ENCODE results near the gene MGST2. TPM values are rescaled to one million over a fixed set of nuclear protein-coding genes. Genes with fewer than 3 reads are reported as not detected.

Gene MGST2
- total RNA-seq, 1 experiment from 2014 or later: 39.8 TPM

DNA sequence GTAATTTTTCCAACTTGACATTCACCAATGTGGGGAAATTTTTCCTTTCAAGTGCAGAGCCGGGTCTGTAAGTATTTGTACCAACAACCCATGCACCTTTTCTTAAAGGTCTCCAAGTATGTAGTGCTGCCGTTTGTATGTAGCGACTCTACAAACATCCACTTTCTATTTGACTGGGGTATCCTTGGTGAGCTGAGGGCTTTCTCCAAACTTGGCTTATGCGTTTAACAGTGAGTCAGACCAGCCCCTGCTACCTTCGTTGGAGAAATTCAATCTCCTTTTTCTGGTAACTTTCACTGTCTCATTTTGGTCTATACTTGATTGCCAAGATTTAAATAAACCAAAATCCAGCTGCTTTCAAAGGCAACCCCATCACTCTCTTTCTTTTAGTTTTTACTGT lies 34.9 kb downstream of the MGST2 start:
- DNase-seq (ENCODE audit: extremely low read depth, low read depth): no peak

DNA sequence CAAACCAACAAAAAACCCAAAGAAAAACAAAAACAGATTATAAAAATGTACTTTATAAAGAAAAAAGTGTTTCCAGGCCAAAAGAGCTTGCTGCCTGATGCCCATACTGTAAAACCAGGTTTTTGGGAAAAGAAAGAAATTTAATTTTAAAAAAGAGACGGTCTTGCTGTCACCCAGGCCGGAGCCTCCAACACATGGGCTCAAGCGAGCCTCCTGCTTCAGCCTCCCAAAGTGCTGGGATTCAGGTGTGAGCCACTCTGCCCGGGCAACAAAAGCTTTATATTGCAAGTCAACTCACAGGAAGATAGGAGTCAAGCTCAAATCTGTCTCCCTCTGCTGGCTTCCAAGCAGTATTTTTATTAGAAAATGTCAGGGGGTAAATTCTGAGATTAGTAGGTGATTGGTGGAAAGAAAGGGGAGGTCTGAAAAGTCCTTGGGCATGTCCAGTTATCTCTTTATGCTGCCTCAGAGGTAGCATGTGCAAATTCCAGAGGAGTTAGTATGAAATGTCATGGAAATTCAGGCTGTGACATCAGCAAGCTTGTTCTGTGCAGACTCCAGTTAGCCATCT lies 39.4 kb downstream of the MGST2 start:
- DNase-seq (ENCODE audit: extremely low read depth, low read depth): peak; percentile 2

DNA sequence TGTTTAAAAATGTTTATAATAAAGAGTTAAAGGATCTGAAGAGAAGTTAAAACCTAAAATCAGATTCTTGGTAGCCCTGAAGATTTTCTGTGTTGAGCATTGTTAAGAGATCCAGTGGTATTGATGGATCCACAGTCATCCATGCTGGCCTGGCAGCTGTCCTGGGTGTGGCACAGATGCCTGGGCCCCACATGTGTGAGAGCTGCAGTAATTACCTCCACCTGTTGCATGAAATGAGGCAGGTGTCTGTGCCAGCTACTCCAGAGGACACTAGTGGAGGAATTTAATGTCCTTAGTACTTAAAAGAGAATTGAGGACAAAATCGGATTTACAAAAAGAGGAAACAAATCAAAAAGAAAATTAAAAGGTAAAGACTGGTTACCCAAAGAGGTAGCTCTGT lies 44.0 kb downstream of the MGST2 start:
- DNase-seq (ENCODE audit: extremely low read depth, low read depth): no peak

DNA sequence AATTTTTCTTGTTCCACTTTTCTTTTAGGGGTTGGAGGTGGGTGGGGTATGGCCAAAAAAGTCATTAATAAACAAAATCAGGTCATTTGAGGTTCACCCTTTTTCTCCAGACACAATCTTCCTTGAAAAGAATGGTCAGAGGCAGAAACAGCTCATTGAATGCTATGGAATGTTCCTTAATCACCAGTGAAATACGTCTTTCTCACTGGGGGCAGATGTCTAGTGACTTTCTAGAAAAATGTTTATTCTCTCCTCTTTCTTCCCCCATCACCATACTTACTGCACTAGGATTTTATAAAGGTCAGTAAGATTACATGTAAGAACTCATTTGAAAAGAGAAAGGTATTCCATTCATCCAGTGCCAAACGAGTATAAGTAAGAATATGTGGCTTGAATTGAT lies 44.5 kb downstream of the MGST2 start:
- DNase-seq (ENCODE audit: extremely low read depth, low read depth): no peak

DNA sequence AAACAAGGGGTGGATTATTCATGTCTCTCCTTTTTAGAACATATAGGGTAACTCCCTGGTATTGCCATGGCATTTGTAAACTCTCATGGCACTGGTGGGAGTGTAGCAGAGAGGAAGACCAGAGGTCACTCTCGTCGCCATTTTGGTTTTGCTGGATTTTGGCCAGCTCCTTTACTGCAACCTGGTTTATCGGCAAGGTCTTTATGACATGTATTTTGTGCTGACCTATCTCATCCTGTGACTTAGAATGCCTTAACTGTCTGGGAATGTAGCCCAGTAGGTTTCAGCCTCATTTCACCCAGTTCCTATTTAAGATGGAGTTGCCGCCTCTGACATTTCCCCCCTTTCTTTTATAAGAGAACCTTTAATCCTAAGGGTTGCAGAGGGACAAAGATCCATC lies 45.8 kb downstream of the MGST2 start:
- no peak for DNase-seq (ENCODE audit: extremely low read depth, low read depth)

DNA sequence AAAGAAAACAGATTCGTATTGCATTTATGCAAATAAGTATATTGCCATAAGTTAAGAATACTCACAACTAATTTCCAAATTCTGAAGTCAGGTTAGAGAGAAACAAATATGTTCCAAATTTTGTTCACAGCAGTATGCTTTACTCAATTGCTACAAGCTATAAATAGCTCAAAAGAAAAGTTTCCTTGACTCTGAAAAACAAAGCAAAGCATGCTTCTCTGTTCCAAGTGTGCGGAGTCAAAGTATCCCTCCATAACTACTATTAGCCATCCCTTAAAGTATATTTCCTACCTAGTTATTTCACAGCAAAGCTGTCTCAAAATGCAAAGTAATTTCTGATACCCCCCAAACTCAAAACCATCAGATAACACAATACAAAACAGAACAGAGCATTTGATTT lies 47.3 kb downstream of the MGST2 start:
- DNase-seq (ENCODE audit: extremely low read depth, low read depth): no peak

DNA sequence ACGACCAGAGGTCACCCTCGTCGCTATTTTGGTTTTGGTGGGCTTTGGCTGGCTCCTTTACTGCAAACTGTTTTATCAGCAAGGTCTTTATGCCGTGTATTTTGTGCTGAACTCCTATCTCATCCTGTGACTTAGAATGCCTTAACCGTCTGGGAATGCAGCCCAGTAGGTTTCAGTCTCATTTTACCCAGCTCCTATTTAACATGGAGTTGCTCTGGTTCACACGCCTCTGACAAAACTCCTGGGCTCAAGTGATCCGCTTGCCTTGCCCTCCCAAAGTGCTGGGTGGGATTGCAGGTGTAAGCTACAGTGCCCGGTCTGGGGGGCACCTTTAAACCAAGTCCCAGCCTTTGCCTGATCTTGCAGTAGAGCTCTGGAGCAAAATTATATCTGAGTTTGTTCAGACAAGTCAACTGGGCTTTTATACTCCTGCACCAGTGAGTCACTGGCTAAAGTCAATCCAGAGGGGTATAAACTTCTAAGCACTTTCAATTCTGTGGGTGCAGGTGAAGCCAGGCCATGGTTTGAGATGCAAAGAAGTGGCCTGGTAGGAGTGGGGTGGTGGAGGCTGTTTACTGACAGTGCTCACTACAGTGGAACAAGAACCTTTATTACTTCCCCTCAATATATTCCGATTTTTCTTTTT lies 50.2 kb downstream of the MGST2 start:
- no peak for DNase-seq (ENCODE audit: extremely low read depth, low read depth)

DNA sequence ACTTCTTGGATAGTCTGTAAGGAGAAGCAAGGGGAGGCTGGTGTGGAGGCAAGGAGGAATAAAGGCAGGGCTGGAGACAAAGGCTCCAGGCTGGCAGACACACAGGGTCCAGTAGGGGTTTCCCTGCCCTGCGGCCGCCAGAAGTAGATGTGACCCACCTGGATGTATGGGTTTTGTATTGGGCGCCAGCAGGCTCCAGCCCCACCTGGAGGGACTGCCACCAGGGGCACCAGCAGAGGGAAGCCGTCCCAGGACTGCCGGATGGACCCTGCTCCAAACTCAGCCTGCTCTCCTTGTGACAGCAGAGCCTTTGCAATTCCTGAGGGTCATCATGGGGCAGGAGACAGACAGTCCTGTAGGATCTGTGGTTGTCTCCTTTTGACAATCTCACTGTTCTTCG lies 52.7 kb downstream of the MGST2 start:
- no peak for DNase-seq (ENCODE audit: extremely low read depth, low read depth)

DNA sequence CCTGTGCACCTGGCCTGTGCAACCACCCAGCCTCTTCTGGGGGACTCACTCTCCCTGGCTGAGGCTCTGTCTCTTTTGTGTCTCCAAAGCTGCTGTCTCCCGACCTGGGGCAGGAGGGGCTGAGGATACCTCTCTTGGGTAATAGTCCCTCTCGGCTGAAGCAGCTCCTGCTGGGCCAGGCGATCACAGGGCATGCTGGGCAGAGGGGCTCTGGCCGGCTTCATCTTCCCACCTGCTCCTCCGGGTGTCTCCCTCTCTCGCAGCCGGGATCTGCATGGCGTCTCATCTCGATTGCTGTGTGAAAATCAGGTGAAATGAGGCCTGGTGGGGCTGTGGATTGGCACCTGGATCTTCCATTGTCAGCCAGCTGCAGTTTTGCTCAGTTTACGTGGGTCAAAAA lies 53.2 kb downstream of the MGST2 start:
- no peak for DNase-seq (ENCODE audit: extremely low read depth, low read depth)

DNA sequence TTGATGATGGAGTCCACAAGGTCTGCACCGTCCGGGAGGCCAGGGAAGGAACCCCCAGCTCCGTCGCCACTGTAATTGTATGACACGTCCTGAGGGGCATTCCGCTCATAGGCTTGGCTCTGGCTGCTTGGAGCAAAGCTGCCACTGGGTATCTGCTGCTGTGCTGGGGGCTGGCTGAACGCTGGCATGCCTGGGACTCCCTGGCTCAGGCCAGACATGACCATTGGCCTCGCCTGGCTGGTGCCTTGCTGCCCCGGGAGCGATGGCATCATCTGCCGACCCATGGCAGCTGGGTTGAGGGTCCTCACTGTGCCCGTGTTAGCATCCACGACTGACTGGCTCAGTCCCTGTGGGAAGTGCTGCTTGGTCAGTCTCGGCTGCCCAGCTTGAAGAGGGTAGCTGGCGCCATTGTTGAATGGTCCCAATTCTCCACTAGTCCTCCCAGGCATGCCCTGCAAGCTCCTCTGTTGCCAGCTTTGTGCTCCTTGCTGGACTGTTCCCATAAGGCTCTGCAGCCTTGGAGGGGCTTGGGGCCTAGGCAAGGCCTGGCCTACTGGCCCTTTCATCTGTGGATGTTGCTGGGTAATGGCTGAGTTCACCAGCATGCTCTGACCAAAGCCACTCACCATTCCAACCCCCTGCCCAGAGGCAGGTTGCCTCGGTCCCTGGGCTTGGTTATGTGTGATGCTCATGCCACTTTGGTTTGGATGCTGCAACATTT lies 53.9 kb downstream of the MGST2 start:
- no peak for DNase-seq (ENCODE audit: extremely low read depth, low read depth)

DNA sequence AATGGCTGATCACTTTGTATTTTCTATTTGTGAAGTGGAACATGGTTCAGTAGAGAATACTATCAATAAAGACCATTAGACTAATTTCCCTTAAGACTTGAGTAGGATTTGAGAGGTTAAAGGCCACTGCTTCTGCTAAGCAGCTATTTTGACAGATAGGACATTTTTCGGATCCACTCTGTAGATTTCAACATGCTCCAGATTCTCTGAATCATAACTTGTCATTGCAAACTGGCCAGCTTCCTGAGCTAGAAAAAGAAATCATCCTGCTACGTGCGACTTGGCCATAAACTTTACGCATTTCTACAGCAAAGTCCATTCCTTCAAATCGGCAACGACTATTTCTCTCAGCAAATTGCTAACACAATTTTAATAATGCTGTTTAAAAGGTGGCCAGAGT lies 55.2 kb downstream of the MGST2 start:
- DNase-seq (ENCODE audit: extremely low read depth, low read depth): no peak

DNA sequence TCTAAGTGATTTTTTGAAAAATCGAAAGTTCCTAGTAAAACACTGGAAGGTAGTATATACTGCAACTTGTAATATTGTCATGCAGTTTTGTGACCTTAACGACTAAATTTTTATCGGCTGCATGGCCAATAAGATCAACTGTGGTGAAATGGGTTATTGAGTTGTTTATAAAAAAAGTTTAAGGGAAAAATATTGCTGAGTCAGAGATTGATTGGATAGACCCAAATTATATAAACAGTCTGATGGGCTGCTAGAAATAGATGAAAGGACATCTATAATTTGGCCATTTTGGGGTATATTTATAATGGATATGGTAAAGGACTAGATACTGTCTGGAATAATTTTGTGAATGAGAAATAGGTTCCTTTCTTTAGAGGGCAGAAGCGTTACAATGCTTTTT lies 56.2 kb downstream of the MGST2 start:
- DNase-seq (ENCODE audit: extremely low read depth, low read depth): no peak

DNA sequence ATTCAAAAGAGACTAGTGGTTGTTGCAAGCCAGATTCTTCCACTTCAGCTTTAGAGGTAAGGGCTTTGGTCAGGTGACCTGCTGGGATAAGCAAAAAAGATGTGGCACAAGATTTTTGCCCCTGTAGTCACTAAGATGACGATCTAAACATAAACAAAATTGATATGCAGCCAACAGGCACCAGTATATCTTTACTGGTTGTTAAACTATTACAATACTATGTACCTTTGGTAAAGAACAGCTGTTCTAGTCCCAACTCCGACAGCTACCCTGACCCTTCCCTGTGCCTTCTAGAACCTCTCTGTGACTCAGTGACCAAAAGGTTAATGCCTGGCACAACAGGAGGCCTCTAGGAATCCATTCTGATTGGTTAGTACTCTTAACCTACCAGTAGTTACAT lies 59.6 kb downstream of the MGST2 start:
- no peak for DNase-seq (ENCODE audit: extremely low read depth, low read depth)

DNA sequence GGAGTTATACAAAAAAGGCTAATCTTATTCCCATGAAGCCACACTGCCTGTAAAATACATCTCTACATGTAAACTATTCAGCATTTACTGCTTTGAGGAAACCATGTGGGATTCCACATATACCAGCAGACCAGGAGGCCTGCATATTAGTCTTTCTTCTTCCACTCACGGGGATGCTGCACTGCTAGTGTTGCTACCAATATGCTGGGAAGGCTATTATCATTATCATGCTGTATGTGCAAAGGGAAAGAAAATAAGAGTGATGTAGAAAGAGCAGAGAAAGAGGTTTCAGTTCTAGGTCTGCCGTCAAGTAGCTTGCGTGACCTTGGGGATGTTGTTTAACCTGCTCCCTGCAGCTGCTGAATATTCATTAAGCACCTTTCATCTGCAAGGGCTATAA lies 61.0 kb downstream of the MGST2 start:
- no peak for DNase-seq (ENCODE audit: extremely low read depth, low read depth)

DNA sequence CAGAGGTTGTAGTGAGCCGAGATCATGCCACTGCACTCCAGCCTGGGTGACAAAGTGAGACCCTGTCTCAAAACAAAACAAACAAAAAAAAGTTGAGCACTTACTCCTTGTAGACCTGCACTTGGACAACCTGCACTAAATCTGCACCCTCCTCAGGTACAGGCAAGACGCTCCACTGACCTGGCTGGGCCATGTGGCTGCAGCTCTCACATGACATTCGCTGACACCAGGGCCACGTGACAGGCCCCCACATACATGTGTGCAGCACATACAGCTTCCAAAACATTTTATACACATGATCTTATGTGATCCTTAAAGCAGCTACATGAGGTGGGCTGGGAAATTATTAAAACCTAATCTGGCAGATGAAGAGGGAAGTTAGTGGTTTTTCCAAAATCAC lies 62.5 kb downstream of the MGST2 start:
- DNase-seq (ENCODE audit: extremely low read depth, low read depth): no peak

DNA sequence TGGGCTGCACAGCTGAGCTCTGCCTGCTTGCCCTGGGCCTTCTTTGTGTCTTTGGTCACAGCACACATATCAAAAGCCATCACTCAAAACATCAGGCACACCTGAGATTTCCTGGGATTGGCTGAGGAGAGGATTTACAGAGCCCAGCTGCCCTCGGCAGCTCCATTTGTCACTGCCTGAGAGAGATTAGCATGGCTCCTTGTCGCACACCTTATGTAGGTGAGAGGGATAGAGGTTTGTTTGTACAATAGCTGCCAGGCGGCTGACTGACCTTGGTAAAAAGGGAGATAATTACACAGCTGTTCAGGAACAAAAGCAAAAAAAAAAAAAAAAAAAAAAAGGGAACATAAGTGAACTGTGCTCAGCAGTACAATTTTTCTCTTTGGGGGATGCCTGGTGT lies 63.2 kb downstream of the MGST2 start:
- no peak for DNase-seq (ENCODE audit: extremely low read depth, low read depth)

DNA sequence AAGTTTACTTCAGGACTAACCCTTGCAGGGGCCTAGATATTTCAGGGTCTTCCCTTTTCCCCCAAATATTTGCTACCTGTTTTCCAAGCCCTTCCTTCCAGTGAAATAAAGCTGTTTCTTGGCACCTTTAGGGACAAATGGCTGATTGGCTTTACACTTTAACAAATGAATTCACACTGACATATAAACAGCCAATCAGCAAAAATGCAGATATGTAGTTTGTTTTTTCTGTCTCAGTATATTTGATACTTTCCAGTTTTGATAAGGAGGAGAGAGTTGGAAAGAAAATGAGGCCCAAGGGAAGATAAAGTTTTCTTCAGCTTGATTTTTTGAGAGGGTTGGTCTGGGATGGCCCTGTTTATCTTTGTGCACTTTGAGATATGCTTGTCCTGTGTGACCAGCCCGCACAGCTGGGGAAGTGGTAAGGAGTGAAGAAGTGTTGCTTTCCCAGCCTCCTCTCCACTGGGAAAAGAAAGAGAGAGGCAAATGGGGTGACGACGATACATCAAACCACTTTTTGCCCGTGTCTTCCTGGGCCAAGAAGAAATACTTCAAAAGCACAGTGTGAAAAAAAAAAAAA lies 67.5 kb downstream of the MGST2 start:
- no peak for DNase-seq (ENCODE audit: extremely low read depth, low read depth)

DNA sequence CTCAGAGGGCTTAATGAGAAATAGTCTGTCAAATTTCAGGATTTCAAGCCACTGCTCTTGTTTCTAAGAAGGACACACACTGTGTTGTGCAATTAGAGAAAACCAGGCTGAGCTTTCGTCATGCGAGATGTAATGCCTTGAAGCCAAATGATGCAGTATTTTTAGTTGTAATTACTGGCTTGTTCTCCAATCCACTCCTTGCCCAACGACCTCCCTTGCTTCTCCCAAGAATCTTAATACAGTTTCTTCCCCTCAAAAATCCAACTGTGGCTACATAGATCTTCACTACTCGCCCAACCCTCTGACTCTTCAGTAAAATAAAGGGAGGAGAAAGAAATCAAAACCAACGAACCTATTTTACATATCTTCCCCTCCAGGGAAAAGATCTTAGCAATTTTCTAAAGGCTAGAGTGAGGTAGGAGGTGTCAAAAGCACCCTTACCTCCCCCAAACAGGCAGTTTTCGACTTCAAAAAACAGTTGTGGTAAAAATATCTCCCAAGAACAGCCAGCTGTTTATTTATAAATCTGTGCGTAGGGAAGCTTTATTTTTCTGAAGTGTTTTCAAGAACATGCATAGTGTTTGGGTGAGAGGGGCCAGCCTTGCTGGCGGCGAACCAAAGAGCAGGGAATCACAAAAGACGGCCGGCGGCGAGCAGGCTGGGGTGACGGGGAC lies 68.7 kb downstream of the MGST2 start:
- DNase-seq (ENCODE audit: extremely low read depth, low read depth): no peak

DNA sequence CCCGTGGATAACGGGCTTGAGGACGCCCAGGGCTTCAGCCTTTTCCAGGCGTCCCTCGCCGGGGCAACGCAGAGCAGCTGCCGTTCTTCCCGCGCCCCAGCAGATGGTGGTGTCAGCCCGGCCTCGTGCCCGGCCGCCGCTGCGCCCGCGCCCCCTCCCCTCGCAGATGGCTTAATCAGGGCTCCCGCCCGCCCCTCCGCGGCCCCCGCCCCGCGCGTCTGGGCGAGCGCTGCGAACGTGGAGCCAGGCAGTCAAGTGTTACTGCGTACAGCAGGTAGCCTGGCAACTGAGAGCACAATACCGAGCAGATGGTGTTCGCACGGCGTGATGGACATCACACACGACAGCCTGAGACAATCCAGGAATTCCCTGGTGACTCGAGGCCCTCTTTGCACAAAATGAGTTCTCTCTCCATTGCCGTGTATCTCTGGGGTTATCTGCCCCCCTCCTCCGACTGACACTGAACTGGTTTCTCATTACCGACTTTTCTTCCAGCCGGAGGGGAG lies 69.3 kb downstream of the MGST2 start:
- peak; percentile 38 for DNase-seq (ENCODE audit: extremely low read depth, low read depth)

DNA sequence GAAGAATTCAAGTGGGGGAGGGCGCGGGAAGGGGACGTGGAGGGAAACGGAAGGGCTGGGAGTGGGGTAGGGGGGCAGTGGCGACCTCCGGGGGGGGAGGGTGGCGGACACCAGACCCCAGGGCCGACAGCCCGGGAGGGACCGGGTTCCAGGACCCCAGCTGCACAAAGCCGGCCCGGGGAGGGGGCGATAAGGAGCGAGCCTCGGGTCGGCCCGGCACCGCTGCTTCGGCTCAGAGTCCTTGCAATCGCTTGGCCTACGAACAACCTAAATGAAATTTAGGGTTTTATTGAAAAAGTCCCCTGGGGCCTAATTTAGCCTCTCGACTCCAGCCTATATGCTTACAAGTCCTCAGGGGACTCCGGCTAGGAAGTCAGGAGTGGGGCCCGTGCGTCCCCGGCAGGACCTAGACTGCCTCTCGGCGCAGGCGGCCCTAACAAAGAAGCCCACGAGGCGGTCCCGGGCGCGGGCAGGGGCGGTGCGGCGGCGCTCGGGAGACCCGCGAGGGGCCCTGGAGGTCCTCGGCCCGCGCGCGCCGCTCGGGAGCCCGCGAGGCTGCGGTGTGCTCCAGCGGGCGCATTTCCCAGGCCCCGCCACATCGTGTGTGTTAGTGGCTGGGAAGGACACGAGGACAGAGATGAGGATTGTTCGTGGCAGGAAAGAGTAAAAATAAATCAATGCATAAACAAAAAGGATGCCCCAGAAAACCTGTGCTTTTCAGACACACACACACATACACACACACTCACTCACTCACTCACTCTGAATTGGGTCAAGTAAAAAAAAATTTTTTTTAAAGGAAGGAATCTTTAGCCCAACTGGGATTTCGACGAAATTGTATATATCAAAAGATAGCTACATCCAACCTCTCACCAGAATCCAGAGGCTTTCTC lies 70.0 kb downstream of the MGST2 start:
- no peak for DNase-seq (ENCODE audit: extremely low read depth, low read depth)
